Measurements from ENCODE around the gene PFDN4.

PFDN4 gene

DNA sequence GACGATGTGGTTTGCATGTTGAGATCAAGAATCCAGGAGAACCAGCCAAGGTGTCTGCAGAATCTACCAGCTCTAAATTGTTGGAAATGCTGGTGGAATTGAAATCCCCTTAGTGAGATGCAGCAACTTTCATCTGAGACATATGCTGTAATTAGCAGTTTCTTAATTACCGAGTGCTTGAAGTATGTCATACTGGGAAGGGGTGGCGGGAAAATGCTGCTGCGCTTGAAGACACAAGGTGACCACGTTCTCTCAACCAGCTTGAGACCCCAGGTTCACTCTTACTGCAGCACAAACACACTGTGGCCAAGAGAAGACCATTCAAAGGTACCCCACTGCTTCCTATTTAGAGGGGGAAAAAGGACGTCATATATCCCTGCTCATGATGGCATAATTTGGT lies 59.0 kb downstream of the PFDN4 start:
- H3K4me3 ChIP-seq (ENCODE audit: low read depth, low read length) = no peak overlapping the region

- H3K4me3 ChIP-seq (ENCODE audit: low read depth, low read length) = no peak overlapping the region
Observed at GRCh38 chr20:54267483-54268003, 59.7 kb downstream of the PFDN4 start.

GRCh38 chr20:54268941-54269340 lies 61.1 kb downstream of the PFDN4 start:
- H3K4me3 ChIP-seq (ENCODE audit: low read depth, low read length) = no peak overlapping the region

Measured in iPS-11a (cell line).